HG03064 (cell line): ENCODE results near the gene AOPEP.

ENCODE experiments used
- ATAC-seq: cut with Tn5 transposase; IDR thresholded peaks from one replicate; pipeline ENCODE4 v1.9.1; 2021; ENCODE audit warnings: low read depth; ENCODE audit not compliant: unreplicated experiment

Gene AOPEP

GRCh38 chr9:95135756-95136155 is 409.3 kb downstream of the AOPEP start:
- no peak for ATAC-seq
